GM21619 (cell line): Measurements from ENCODE around the gene IRX5.

ENCODE experiments used
- ATAC-seq: cut with Tn5 transposase; IDR thresholded peaks from one replicate; pipeline ENCODE4 v1.9.1; 2021; ENCODE audit not compliant: unreplicated experiment

Gene IRX5

DNA sequence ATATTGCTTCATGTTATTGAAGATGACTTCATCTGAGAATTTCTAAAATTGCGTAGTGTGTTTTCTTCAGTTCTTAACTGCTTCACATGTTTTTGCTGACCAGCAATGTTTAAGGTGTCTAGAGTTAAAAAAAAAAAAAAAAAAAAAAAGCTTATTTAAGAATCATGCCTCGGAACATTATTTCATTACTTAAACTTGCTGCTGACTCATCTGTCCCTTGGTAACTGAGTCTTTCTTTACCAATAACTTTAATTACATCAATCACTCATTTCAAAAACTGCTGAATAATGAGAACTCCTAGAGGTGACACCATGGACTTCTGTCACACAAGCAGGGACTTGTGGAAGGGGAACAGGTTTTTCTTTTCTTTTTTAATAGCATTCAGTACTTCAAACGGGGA lies 16.2 kb downstream of the IRX5 start:
- no peak for ATAC-seq

DNA sequence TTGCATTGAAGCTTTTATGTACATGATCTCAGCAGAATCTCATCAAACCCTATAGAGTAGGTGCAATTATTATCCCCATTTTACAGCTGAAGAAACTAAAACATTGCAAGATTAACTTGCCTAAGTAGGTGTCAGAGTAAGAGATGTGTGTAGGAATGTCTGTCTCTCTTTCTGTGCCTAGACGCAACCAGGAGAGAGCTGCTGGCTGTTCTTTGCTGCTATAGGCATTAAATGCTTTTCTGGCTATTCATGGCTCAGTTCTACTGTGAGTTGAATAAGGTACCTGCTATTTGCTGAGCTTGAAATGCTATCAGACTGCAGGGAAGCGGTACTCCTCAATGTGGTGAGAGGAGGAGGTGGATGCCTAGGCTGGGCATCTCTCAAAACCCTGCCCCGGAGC lies 17.0 kb downstream of the IRX5 start:
- ATAC-seq = no peak

DNA sequence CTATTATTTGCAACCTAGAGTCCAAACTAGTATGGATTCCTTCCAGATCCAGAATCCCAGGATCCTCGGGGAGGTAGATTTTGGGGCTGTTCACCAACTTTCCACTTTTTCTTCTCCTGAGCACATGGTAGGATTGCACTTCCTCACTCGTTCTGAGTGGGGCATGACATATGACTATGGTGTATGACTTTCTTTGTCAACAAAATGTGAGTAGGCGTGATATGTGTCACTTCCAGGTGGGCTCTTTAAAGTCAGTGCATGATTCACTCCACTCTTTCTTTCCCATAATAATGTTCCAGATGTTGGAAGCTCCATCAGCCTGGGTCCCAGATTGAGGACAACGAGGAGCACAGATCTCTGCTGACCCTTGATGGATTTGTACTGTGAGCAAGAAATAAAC lies 21.5 kb downstream of the IRX5 start:
- ATAC-seq = no peak

DNA sequence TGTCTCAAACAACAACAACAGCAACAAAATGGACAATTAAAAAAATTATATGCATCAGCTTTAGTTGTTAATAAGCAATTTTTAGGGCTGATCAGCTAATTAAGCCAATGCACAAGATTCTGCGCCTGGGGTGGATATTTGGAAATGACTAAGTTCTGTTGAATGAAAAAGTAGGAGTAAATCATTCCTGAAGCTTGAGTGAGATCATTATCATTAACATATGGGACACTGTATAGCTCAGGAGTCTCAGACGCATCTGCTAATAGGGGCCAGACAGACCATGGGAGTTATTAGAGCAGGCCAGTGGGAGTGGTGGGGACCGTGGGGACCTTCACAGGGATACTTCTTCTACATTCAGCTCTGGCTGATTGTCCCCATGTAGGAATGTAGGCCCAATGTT lies 22.8 kb downstream of the IRX5 start:
- ATAC-seq = no peak

DNA sequence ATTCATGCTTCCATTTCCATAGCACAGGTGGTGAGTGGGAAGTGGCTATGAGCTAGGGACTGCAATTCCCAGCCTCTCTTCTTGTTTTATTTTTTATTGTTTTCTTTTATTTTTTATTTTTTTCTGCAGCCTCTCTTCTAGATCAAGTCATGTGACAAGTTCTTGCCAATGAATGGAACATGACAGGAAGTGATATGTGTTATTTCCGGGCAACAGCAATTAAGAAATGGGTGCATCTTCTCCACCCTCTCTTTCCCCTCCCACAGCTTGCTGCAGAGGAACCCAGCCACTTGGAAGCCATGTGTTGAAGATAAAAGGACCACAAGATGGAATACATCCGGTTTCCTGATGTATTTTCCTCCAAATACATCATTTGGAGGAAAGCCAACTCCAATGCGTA lies 23.6 kb downstream of the IRX5 start:
- ATAC-seq = no peak

DNA sequence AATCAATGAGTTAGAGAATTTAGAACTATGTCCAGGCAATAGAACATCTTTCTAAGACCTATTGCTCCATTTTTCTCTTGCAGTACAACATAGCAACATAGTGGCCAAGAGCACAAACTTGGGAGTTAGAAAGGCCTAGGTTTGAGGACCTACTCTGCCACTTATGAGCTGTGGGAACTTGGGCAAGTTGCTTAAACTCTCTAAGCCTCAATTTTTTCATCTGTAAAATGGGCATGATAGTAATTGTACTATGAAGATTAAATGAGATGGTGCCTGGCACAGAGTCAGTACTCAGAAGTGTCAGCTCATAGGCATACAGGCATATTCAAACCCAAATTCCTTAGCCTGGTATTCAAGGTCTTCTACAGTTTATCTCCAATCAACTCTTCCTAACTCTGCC lies 25.1 kb downstream of the IRX5 start:
- no peak for ATAC-seq

DNA sequence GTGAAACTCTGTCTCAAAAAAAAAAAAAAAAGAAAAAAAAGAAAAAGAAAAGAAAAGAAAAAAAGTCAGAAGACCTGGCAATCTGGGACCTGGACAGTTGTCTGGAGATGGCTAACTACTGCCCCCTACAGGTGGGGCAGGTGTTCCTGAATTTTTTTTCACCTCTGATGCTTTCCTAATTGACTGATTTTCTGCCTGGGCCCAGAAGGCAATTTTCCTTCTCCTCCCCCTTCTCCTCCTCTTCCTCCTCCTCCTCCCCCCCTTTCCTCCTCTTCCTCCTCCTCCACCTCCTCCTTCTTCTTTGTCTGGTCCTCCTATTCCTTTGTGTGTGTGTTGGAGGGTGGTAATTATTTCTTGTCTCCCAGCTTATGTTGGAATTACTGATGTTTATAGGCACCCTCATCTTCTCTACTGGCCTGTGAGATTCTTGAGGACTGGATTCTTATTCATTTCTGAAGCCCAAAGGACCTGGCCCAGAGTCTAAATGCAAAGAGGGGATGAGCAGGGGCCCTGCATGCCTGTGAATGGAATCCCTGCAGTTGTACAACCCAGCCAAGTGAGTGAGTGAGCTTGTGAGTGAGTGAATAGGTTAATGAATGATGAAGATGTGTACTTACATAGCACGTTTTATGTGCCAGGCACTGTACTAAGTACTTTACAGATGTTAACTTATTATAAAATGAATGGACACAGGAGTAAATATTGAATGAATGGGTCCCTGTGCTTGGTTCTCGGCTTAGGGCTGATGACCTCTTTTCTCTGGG lies 26.9 kb downstream of the IRX5 start:
- ATAC-seq = no peak

DNA sequence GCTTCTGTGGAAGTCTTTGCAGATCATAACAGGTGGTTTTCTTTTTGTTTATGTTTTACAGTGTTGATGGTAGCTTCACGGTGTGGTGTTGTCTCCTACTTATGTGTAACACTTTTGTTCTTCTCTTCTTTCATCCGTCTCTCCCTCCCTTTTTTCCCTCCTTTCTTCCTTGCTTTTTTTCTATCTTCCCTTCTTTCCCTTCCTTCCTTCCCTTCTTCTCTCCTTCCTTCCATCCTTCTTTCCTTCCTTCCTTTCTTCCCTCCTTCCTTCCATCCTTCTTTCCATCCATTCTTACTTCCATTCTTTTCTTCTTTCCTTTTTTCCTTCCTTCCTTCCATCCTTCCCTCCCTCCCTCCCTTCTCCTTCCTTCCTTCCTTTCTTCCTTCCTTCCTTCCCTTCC lies 31.4 kb downstream of the IRX5 start:
- no peak for ATAC-seq

DNA sequence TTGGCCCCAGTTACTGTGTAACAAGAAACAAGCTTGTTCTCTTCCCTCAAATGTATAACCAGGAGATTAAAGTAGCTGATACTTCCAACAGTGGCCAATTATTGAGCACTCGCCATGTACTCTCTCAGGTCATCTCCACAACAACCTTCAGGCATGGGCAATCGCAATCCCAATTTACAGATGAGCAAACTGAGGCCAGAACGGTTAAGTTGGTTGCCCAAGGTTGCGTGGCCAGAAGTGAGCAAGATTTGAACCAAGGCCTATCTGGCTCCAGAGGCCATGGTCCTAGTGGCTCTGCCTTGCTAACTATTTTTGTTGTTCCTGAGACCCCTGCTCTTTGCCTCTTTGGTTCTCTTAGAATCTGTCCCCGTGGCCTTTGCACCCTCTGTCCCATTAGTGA lies 33.6 kb downstream of the IRX5 start:
- no peak for ATAC-seq

DNA sequence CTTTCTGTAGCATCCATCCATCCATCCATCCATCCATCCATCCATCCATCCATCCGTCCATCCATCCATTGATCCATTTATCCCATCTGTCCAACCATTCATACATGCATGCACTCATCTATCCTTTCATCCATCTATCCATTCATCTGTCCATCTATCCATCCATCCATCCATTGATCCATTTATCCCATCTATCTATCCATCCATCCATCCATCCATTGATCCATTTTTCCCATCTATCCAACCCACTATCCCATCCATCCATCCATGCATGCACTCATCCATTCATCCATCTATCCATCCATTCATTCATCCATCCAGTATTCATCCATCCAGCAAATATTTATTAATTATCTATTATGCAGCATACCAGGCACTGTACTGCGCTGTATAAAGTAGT lies 34.8 kb downstream of the IRX5 start:
- ATAC-seq = no peak

DNA sequence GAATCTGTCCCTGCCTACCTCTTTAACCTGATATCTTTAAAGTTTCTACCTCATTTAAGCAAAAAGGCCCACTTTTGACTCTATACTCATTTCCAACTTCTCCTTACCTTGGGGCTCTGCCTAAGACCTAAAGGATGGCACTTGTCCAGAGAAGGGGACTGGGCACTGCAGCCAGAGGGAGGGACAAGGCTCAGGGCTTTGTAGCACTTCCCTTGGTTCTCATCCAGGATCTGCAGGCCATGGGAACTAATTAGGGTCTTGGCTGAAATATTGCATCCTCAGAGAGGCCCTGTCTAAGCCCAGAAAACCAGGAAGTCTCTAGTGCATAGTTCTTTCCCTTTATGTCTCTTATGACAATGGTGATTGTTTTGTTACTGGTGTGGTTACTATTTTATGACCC lies 37.3 kb downstream of the IRX5 start:
- ATAC-seq = no peak

DNA sequence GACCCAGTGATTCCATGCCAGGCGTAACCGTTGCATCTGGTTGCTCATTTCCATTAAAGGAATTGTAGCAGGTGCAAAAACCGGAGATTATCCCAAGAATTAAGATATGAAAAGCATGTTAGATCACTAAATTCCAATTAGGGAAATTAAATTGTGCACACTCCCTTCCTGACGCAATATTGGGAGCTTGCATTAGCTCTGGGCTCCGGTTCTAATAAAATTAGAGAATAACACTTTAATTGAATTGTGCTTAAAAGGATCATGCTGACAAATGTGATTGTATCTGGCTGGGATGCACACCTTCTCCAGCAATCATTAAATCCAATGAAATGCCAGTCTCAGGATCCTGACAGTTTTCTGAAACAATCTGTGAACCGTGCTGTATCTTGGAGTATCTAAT lies 38.1 kb downstream of the IRX5 start:
- ATAC-seq = no peak

DNA sequence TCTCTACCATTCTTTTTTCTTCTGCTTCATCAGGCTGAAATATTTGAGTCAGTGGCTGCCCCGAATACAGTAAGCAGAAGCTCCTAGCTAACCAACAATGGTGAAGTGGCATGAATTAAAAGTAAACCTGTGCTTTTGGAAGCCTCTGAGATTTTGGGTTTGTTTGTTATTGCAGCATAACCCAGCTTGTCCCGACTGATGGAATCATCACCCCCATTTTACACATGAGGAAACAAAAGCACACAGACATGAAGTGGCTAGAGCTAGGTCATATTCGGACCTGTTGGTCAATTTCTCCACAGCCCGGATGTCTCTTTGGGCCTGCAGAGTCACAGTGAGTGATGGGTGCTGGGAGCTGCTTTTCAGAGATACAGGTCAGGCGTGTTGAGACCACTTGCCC lies 39.4 kb downstream of the IRX5 start:
- no peak for ATAC-seq

DNA sequence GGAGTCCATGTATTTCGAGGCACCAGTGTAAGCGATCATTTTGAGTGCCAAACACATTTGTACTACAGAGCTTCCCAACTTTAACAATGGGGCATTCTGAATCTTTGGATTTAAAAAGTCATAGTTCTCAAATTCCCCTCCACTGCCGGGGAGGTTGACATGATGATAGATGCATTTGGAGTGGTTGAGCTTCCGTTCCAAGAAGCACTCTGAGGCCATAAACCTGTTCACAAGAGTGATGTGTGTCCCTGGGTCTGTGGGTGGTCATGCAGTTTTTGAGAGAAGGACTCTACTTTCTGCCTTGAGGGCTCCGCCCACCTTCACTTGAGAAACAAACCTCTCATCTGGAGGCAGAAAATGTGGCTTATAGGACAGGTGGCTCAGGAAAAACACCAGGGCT lies 43.7 kb downstream of the IRX5 start:
- no peak for ATAC-seq

DNA sequence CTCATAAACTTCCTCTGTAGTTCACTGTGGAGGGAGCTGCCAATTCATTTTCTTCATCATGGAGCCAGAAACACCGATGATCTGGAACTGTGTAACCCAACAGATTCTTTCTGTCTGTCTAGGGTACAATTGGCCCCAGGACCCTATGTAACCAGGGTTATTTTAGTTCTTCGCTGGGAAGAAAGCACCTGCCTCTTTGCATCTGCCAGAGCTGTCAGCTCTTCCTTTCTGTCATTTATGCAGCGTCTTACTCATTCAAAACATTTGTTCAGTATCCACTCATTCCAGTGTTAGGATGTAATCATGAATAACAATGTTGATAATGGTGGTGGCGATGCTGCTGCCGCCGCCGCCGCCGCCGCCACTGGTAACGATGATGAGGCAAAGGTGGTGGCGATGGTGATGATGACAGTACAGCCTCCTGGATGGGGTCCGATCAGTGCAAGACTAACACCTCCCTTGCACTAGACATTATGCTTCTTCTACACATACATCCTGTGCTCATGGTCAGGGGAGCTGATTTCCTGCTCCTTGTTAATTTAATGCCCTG lies 46.1 kb downstream of the IRX5 start:
- ATAC-seq = no peak

DNA sequence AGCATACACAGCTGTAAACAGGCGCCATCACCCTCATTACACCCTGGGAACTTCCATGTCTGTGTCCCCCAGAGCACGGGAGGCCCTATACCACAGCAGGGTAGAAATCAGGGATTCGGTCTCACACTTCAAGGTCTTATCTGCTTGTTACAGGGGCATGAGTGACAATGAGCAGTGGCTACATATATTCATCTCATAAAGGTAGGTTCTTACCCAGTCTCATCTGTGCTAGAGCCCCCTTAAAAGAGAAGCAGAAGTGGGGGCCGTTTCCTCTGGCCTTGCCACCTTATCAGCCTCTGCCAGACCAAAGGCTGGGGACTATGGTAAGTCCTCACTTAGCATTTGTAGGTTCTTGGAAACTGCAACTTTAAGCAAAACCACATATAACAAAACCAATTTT lies 46.5 kb downstream of the IRX5 start:
- ATAC-seq = no peak

DNA sequence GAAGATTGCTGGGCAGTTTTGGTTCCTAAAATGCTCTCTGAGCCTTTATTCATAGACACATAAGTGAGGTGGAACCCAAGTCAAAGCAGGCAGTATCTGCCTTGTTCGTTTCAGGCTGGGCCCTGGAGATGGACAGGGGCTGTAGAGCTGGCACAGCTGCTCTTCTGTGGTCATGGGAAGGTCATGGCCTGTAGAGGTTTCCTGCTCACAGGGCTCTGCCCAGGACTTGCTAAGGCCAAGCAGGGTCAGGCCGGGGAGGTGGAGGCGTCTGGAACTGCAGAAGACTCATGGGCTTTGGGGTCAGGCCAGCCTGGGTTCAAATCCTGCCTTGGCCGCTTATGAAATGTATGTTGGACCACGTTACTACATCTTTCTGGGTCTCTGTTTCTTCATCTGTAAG lies 50.2 kb downstream of the IRX5 start:
- no peak for ATAC-seq
